HG02571 (cell line): Measurements from ENCODE around the gene PPP4R4.

Experiments used
- ATAC-seq: cut with Tn5 transposase; IDR thresholded peaks from one replicate; pipeline ENCODE4 v1.9.1; 2021; ENCODE audit warnings: mild to moderate bottlenecking, moderate library complexity; ENCODE audit not compliant: unreplicated experiment

The PPP4R4 gene

DNA sequence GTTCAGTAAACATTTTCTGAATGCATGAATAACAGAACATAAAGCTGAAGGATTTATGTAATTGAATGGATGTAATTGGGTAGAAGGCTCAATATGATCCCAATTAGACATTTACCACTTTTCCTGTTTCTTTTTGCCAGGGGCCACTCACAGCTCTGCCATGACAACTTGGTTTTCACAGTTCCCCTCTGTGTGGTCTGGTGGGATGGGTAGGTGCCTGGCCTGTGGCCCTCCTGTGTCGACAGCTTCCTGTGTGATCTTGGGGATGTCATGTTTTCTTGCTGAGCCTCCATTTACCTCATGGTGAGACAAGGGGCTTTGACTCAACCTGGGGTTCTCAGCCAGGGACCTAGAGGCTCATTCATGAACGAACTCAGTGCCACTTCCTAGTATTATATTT is 131.5 kb downstream of the PPP4R4 start:
- ATAC-seq = no peak

DNA sequence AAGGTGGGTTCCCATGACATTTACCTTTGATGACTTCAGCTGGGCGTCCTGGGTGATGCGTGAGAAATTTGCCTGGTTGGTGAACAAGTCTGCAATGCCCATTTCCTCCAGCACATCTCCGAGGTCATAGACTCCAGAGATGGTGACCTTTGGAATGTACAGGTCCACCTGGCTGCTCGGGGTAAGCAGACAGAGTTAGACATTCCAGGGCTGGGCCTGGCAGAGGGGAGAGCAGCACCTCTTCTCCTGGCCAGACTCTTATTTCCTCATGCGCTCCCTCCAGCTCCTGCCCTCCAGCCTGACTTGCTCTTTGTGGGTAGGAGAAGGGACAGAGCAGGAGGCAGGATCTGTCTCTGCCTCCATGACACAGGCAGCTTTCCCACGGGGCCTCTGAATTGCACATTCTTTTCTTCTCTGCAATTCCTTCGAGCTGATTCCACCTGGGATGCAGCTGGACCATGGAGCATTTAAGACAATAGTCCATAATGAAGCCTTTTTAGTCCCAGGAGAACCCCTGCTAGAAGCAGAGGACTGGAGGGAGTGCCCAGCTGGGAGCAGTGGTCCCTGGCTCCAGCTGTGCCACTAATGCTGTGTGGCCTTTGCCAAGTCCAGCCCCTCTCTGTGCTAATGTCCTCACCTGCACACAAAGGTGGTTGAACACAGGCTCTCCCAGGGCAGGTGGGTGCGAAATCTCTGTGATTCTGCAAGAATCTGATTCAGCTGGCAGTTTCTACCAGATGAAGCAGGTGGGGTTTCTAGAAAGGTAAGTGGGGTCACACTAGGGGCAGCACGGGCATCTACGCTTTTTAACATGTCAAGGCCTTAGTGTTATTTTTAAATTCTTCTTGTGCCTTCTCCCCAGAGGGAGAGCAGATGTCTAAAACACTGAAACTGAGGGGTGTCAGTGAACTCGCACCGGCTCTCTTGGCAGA is 132.2 kb downstream of the PPP4R4 start:
- no peak for ATAC-seq

DNA sequence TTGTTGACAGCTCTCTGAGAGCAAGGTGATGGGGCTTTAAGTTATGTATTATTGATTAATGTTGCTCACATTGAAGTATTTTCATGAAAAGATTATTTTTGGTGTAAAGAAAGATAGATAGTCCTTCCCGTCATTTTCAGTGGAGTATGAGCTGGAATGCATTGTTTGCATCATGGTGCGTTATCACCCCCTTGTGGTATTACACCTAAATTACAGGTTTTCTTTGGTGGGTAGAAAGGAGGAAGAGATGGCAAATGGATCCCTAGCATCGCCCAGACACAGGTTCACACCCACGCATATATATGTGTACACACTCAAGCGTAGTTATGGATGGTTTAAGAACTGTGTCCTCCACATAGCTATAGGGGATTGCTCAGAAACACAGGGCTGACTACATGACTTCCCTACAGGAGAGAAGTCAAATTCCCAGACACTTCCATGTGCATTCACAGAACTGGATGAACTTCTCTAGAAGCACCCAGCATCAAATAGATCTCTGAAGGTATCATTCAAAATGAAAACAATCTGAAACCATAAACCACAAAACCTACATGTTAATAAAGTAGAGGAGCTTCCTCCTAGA is 133.4 kb downstream of the PPP4R4 start:
- no peak for ATAC-seq

DNA sequence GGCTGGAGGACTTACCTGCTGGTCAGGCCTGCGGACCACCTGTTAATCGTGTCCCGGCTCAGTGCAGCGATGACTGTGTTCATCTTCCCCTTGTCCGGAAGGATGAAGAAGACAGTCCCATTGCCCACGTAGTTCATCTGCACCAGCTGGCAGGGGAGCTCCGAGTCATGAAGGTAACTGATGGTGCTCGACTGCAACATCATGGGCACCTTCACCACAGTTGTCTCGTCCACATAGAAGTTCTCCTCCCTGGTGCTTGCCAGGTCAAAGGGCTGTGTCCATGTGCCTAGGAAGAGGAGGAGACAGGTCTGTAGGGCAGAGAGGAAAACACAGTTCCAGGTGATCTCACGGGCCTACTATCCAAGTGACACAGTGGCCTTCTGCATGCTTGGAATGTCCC is 135.6 kb downstream of the PPP4R4 start:
- no peak for ATAC-seq

DNA sequence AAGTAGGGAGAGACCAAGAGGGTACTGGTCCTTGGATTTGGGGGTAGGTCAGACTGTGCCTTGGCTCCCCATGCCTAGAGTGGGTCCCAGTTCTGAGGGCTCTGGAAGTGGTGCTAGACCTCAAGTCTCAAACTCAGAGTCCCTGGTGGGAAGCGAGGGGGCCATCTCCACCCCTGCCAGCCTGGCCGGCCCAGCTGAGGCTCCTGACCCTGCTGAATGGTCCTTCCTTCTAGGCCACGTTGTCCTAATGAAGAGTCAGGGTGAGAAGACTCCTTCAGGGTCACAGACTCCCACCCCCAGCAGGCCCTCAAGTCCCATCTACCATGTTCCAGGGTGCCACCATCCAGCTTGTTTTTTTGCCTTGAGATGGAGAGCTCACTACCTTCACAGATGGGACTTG is 136.1 kb downstream of the PPP4R4 start:
- ATAC-seq = no peak

DNA sequence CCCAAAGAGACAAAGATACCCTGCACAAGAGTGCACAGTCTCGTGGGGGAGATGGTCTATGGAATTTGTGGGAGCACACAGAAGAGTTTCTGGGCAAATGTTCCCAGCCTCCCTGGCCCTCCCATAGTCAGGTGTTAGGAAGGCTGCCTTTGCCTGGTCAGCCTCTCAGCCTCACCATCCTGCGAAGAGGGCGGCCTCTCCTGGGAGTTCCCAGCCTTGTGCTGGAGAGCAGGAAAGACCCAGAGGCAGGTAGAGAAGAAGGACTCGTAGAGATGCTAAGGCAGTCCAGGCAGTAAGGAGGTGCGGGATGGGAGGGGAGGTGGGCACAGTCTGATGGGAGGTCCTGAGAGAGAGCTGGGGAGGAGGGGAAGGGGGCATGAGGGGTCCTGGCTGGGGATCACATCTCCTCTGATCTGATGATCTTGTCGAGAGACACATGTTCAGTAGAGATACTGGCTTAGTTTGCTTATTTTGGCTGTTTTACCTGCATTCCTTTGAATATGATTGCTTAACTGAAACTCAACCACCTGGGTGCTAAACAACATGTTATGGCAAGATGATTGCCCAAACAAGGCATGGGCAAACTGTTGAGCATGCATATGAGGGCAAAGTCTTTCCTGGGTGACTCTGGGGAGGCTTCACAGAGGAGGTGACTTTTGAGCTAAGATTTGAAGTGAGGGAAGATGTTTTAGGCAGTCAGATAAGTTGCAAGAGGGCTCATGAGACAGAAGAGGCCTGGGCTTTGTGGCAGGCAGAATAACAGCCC is 138.5 kb downstream of the PPP4R4 start:
- no peak for ATAC-seq

DNA sequence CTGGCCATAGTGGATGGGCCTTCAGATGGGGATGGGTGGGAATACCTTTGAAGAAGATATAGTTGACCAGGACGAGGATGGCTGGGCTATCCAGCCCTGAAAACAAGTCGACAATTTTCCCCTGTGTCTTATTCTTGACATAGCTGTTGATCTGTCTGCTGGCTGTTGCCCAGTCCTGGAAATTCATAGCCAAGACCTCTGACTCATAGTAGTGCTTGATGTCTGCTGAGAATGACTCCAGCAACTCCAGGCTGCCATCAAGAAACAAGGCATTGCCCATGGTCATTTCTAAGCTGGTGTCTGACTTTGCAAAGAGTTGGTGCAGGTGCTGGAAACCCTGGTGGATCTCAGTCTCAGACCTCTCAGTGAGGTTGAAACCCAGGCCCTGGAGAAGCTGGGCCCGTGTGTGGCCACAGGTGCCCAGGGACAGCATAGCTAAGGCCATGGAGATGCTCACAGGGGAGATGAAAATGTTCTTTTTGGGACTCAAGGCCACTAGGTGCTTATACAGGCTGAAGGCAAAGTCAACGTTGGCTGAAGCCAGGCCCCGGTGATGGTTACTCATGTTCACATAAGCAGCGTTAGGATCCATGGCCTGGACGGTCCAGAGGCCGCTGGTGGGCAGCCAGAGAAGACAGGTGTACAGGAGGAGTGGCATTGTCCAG is 140.0 kb downstream of the PPP4R4 start:
- ATAC-seq = no peak

DNA sequence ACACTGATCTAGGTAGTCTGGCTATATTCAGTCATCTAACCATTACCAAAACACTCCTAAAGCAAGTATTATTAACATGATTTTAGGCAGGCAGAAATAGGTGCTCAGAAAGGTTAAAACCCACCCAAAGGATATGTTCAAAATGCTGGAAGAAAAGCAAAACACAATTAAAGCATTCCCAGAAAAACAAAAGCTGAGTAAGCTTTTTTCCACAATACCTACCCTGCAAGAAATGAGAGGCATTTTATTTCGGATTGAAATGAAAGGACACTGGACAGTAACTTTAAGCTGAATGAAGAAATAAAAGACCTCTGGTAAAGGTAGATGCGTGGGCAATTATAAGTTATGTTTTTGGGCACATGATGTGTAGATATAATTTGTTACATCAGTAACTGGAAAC is 140.8 kb downstream of the PPP4R4 start:
- no peak for ATAC-seq

DNA sequence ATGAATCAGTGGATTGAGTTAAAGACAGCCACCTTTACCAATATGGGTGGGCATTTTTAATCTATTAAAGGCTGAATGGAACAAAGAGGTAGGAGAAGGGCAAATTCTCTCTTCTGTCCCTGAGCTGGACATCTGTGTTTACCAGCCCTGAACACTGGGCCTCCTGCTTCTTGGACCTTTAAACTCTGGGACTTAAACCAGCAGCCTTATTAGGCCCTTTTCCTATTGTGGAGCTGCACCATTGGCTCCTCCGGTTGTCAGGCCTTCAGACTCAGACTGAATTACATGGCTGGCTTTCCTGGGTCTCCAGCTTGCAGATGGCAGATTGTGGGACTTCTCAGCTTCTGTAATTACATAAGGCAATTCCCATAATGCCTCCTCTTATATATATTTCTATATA is 142.6 kb downstream of the PPP4R4 start:
- ATAC-seq = no peak

DNA sequence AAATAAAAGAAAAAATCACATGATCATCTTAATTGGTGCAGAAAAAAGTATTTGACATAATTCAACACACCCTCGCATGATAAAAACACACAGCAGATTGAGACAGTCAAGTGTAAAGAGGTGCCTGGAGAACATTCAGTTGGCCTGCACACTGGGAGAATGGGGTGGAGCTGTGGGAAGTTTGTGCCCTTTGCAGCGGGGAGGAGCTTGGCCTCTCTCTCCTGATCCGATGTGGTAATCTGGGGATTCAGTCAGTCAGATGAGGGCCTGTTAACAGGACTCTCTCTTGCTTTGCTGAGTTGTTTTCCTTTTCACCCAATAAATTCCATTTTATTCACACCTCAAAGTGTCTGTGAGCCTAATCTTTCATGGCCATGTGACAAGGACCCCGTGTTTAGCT is 143.1 kb downstream of the PPP4R4 start:
- no peak for ATAC-seq

DNA sequence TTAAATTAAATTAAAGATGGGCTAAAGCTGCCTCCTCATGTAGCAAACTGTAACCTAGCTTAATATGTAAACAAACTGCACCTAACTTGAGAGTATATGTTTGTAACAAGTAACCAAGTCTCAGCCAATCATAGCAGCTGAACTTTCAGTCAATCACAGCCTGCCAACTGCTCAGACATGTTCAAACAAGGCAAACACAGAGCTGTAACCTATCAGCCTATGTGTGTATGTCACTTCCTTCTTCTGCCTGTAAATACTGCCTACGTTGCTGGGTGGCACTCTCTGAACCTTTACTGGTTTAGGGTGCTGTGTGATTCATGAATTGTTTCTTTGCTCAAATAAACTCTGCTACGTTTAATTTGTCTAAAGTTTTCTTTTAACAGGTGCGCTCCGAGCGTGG is 146.1 kb downstream of the PPP4R4 start:
- ATAC-seq = no peak

DNA sequence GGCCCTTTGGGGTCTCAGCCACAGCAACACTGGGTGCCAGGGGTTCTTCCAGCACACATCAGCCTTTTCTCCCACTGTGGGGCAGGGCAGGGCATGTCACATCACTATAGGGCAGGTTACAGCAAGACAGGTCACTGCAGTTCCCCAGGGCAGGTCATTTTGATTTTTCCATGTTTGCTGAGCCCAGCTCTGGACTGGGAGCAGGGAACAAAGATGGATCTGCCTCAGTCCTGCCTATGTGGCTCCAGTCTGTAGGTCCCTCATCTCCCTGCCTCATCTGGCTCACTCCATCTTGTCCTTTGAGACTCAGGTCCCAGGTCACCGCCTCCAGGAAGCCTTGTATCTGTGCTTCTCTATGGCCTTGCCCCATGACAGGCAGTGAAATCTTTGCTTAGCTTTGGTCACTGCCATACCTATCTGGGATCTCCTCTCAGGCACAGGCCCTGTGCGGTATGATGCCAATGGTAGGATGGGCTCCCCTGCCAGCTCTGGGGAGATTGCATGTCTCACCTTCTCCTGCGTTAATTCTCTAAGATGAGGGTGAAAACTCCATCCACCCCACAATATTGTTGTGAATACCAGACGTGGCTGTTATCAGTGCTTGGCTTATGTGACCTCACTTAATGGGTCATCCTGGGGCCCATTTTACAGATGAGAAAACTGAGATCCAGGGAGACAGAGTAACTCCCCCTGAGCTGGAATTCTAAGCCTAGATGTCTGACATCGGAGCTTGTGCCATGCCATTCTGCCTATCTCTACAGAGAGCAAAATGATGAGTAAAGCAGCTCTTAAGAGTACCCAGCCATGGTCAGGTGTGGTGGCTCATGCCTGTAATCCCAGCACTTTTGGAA is 147.5 kb downstream of the PPP4R4 start:
- ATAC-seq = no peak

DNA sequence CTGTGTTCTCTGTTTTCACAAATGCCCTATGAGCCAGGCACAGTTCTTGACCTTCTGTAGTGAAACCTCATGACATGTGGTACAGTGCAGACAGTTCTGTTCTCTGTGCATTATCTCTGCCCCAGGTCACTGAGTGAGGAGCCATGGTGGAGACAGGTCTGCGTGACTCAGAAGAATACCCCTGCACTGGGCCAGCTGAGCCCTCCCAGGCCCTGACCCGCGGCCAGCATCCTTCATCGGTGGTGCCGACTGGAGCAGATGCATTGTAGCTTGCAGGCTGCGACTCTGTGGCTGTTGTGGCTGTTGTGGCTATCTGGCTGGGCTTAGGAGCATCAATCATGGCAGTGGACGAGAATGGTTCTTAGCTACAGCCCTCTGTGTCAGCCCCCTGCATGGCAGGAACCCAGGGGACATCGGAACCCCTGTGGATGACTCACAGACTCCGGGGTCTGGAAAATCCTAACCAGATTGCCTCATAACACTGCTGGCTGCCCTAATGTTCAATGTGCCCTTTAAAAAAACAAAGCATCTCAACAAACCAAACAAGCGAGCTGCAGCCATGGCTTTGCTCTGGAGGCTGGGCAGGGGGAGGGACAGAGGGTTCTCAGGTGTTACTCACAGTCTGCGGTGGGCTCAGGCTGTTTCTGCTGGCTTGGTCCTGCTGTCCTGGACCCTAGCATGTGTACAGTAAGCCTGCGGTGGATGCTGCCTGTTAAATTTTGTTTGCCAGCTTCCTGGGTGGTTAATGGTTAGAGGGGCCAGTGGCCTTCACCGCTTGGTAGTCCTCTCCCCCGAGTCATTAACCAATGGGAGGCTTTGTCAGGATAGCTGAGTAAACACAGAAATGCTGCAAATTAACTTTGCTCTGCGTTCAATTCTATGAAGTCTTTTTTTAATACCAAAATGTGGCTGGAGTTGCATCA is 148.8 kb downstream of the PPP4R4 start, which contains the start of gene SERPINA6:
SERPINA6 (minus strand) TSS at position 689 of the 923 bp plus-strand sequence. CDS start 8,688 bp downstream, outside the sequence.
- ATAC-seq = no peak

DNA sequence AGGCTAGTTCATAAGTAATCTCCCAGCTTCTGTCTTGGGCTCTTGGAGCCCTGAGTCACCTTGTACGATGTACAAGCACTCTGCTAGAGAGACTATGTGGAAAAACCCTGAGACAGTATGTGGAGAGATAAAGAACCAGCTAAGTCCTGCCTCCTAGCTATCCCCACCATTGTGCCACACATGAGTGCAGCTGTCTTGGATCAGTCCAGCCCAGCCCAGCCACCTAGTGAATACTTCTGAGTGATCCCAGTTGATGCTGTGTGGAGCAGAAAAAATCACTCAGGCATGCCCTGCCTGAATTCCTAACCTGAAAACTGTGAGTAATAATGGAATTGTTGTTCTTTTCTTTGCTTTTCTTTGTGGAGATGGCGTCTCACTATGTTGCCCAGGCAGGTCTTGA is 154.1 kb downstream of the PPP4R4 start:
- ATAC-seq = no peak
